Muscle of arm (tissue), 14 donors: Measurements from ENCODE around the gene ZNF417. TPM values are rescaled to one million over a fixed set of nuclear protein-coding genes. Genes with fewer than 3 reads are reported as not detected.
A peak's percentile ranks its signal among the peaks of the same experiment; 100 is the strongest.
"Not testable (repeated sequence)": the region's sequence is repeated elsewhere in the genome, so short reads cannot be mapped to it uniquely, and the experiment has no call there.

Experiments
- DNase-seq: peaks from one replicate; pipeline ENCODE4 v3.0.0-alpha.2; 2013
- long read RNA-seq, 11 donors: transcript quantifications; one replicate each; lab custom pipeline, GENCODE V29; 2026
- polyA plus RNA-seq, 12 donors: library from polyadenylated mRNA; unstranded; fragments of 120-200 nt; gene quantifications; one replicate each; pipeline ENCODE4 v1.2.1, GENCODE V29; 2013; ENCODE audit not compliant: insufficient read length in 12 of 12

Gene ZNF417
- polyA plus RNA-seq: 10 to 100 TPM in 8 of 12 donors, 1 to 10 TPM in 3, not detected in 1; 3.6 to 27.5 (median 12.9) TPM
- long read RNA-seq, donor 1, partial matches to known transcripts: 0 of 2 reads
- long read RNA-seq, donor 1, other reads (novel, unspliced or antisense): 0 of 2 reads
- long read RNA-seq, donor 2, partial matches to known transcripts: 0 of 1 reads
- long read RNA-seq, donor 2, other reads (novel, unspliced or antisense): 0 of 1 reads
- long read RNA-seq, donor 3: 0 reads
- long read RNA-seq, donor 4: 0 reads
- long read RNA-seq, donor 5, partial matches to known transcripts: 0 of 2 reads
- long read RNA-seq, donor 5, other reads (novel, unspliced or antisense): 0 of 2 reads
- long read RNA-seq, donor 6: 0 reads
- long read RNA-seq, donor 7, partial matches to known transcripts: 0 of 3 reads
- long read RNA-seq, donor 7, other reads (novel, unspliced or antisense): 0 of 3 reads
- long read RNA-seq, donor 8, partial matches to known transcripts: 0 of 3 reads
- long read RNA-seq, donor 8, other reads (novel, unspliced or antisense): 0 of 3 reads
- long read RNA-seq, donor 9, partial matches to known transcripts: 0 of 1 reads
- long read RNA-seq, donor 9, other reads (novel, unspliced or antisense): 0 of 1 reads
- long read RNA-seq, donor 10, partial matches to known transcripts: 0 of 2 reads
- long read RNA-seq, donor 10, other reads (novel, unspliced or antisense): 0 of 2 reads
- long read RNA-seq, donor 11, partial matches to known transcripts: 0 of 2 reads
- long read RNA-seq, donor 11, other reads (novel, unspliced or antisense): 0 of 2 reads

- peak; percentile 92 for DNase-seq
Observed at GRCh38 chr19:57916168-57916995, at the start of gene ZNF417. TSS of gene ZNF417 (minus strand) at chr19:57916592. CDS start at chr19:57916411, 181 bp downstream.

- no peak for DNase-seq
Observed at GRCh38 chr19:57964761-57965160, 48.4 kb upstream of the ZNF417 start.

- no peak for DNase-seq
Observed at GRCh38 chr19:57961785-57962184, 45.4 kb upstream of the ZNF417 start.

- no peak for DNase-seq
Observed at GRCh38 chr19:57954996-57955395, 38.6 kb upstream of the ZNF417 start.

GRCh38 chr19:57949702-57950101 is 33.3 kb upstream of the ZNF417 start:
- no peak for DNase-seq

GRCh38 chr19:57949296-57949695 is 32.9 kb upstream of the ZNF417 start:
- no peak for DNase-seq

GRCh38 chr19:57947419-57948134 is 31.2 kb upstream of the ZNF417 start, which contains the start of gene ZNF256:
TSS of gene ZNF256 (minus strand) at chr19:57947706. CDS start at chr19:57947474, 232 bp downstream.
- peak; percentile 97 for DNase-seq

GRCh38 chr19:57947088-57947418 is 30.7 kb upstream of the ZNF417 start:
- DNase-seq: no peak

GRCh38 chr19:57946316-57946715 is 29.9 kb upstream of the ZNF417 start:
- no peak for DNase-seq

GRCh38 chr19:57941593-57941992 is 25.2 kb upstream of the ZNF417 start:
- no peak for DNase-seq

GRCh38 chr19:57935731-57936130 is 19.3 kb upstream of the ZNF417 start:
- DNase-seq: no peak

- peak; percentile 83 for DNase-seq
Observed at GRCh38 chr19:57934820-57935665, 18.7 kb upstream of the ZNF417 start, which contains the start of gene ZNF418. TSS of gene ZNF418 (minus strand) at chr19:57935402. CDS start at chr19:57933822, 1,580 bp downstream.

GRCh38 chr19:57927587-57927986 is 11.2 kb upstream of the ZNF417 start:
- no peak for DNase-seq

- DNase-seq: no peak
Observed at GRCh38 chr19:57914531-57914930, 1.9 kb downstream of the ZNF417 start.

- DNase-seq: no peak
Observed at GRCh38 chr19:57907394-57907793, 9.0 kb downstream of the ZNF417 start.

- no peak for DNase-seq
Observed at GRCh38 chr19:57905258-57905657, 11.1 kb downstream of the ZNF417 start.

- no peak for DNase-seq
Observed at GRCh38 chr19:57903618-57904184, 12.7 kb downstream of the ZNF417 start.

- DNase-seq: no peak
Observed at GRCh38 chr19:57900311-57900710, 16.1 kb downstream of the ZNF417 start.

- not testable (repeated sequence) for DNase-seq
Observed at GRCh38 chr19:57890706-57891105, 25.7 kb downstream of the ZNF417 start.
